GM19455 (cell line): ENCODE measurements around the gene TTC1.
"Not testable (repeated sequence)": the region's sequence is repeated elsewhere in the genome, so short reads cannot be mapped to it uniquely, and the experiment has no call there.

Source experiments
- ATAC-seq: cut with Tn5 transposase; IDR thresholded peaks from one replicate; pipeline ENCODE4 v1.9.1; 2021; ENCODE audit not compliant: unreplicated experiment

TTC1 gene

GRCh38 chr5:159993194-159993593 is 15.7 kb upstream of the TTC1 start:
- no peak for ATAC-seq

- no peak for ATAC-seq
Observed at GRCh38 chr5:159995907-159996306, 13.0 kb upstream of the TTC1 start.

GRCh38 chr5:160001457-160001856 is 7.5 kb upstream of the TTC1 start:
- no peak for ATAC-seq

GRCh38 chr5:160007514-160007913 is 1.4 kb upstream of the TTC1 start:
- no peak for ATAC-seq

- peak; percentile 21 for ATAC-seq
Observed at GRCh38 chr5:160008529-160008876, 436 bp upstream of the TTC1 start.

GRCh38 chr5:160009591-160009989 is 651 bp downstream of the TTC1 start:
- peak; percentile 12 for ATAC-seq

- no peak for ATAC-seq
Observed at GRCh38 chr5:160011471-160011870, 2.5 kb downstream of the TTC1 start.

- ATAC-seq: not testable (repeated sequence)
Observed at GRCh38 chr5:160014197-160014596, 5.3 kb downstream of the TTC1 start.

GRCh38 chr5:160018945-160019625 is 10.1 kb downstream of the TTC1 start:
- no peak for ATAC-seq

GRCh38 chr5:160020266-160020770 is 11.4 kb downstream of the TTC1 start:
- no peak for ATAC-seq

- no peak for ATAC-seq
Observed at GRCh38 chr5:160020964-160021363, 12.0 kb downstream of the TTC1 start.

GRCh38 chr5:160021831-160022446 is 13.0 kb downstream of the TTC1 start:
- peak; percentile 96 for ATAC-seq

- ATAC-seq: no peak
Observed at GRCh38 chr5:160023007-160023907, 14.3 kb downstream of the TTC1 start.

GRCh38 chr5:160023908-160024630 is 15.1 kb downstream of the TTC1 start:
- no peak for ATAC-seq

- no peak for ATAC-seq
Observed at GRCh38 chr5:160029004-160029403, 20.1 kb downstream of the TTC1 start.

GRCh38 chr5:160029540-160030139 is 20.7 kb downstream of the TTC1 start:
- ATAC-seq: no peak

- no peak for ATAC-seq
Observed at GRCh38 chr5:160030631-160031377, 21.9 kb downstream of the TTC1 start.

- no peak for ATAC-seq
Observed at GRCh38 chr5:160033546-160034252, 24.8 kb downstream of the TTC1 start.

- no peak for ATAC-seq
Observed at GRCh38 chr5:160036243-160036642, 27.3 kb downstream of the TTC1 start.
